ENCODE measurements around the gene MAF. TPM values are rescaled to one million over a fixed set of nuclear protein-coding genes. Genes with fewer than 3 reads are reported as not detected.

The MAF gene
- total and polyA plus RNA-seq, 9 of the 15 experiments (the other 6 are each of a cell fraction or from before 2014, with no cell fraction given) = 0.01 to 0.18 TPM; not detected in 7

- no peak for TF ChIP-seq CAMTA2 (CRISPR knock-in tag; conservative IDR thresholded peaks at IDR 0.05)
- TF ChIP-seq ZC3H8 (IDR thresholded peaks at IDR 0.05) = no peak
- TF ChIP-seq HNRNPL (IDR thresholded peaks at IDR 0.05; ENCODE audit: low read depth, low read length) = no peak
- no peak for TF ChIP-seq SREBF1 (IDR thresholded peaks at IDR 0.05; ENCODE audit: borderline replicate concordance, low read depth, low read length)
- TF ChIP-seq TFE3 (CRISPR knock-in tag; IDR thresholded peaks at IDR 0.05) = peak; percentile 94
- TF ChIP-seq VEZF1 (CRISPR knock-in tag; IDR thresholded peaks at IDR 0.05) = no peak
- TF ChIP-seq SIN3A (IDR thresholded peaks at IDR 0.05; ENCODE audit: borderline replicate concordance in 2 of 2, control insufficient read depth in 1 of 2, low read depth in 2 of 2, low read length in 2 of 2) = no peak
- no peak for TF ChIP-seq NCOR1 (IDR thresholded peaks at IDR 0.05)
- no peak for TF ChIP-seq POLR2A (conservative IDR thresholded peaks at IDR 0.05)
- no peak for TF ChIP-seq TEAD2 (tag; IDR thresholded peaks at IDR 0.05)
- no peak for TF ChIP-seq ZNF384 (IDR thresholded peaks at IDR 0.05; ENCODE audit: low read depth, low read length)
- no peak for TF ChIP-seq SMAD3 (CRISPR knock-in tag; conservative IDR thresholded peaks at IDR 0.05)
- no peak for TF ChIP-seq SAFB2 (IDR thresholded peaks at IDR 0.05; ENCODE audit: borderline replicate concordance, low read depth, low read length, severe bottlenecking)
- no peak for TF ChIP-seq ETS1 (conservative IDR thresholded peaks at IDR 0.05; ENCODE audit: control insufficient read depth, low read depth, low read length)
- TF ChIP-seq RAD51 (IDR thresholded peaks at IDR 0.05; ENCODE audit: borderline replicate concordance, low read depth) = peak; percentile 57; the same call in 1 of the 2 replicates
- Histone ChIP-seq H3K27me3 (ENCODE audit: control insufficient read depth in 2 of 2, insufficient read depth in 2 of 2, low read length in 2 of 2) (peaks cover 17 to 33% of the 10 kb centered on the region in 2 experiments), H3K79me2 (ENCODE audit: control insufficient read depth, insufficient read depth, low read length) (no peaks in the 10 kb centered on the region), H3K9ac (ENCODE audit: insufficient read depth in 1 of 2, low read depth in 2 of 2, low read length in 2 of 2) (no peak overlapping the region), H3K9me3 (replicated peaks; ENCODE audit: control insufficient read depth, insufficient read depth, low read depth, low read length) (no peaks in the 10 kb centered on the region), H3K27ac (ENCODE audit: extremely low read depth, low read depth, low read length) (no peak overlapping the region), H4K20me1 (replicated peaks; ENCODE audit: control insufficient read depth, insufficient read depth, low read length) (no peaks in the 10 kb centered on the region), H3K4me3 (no peak overlapping the region), H3K9me1 (ENCODE audit: control insufficient read depth, insufficient read depth, low read length) (no peaks in the 10 kb centered on the region), H3K4me1 (replicated peaks in 1 of 2; ENCODE audit: control insufficient read depth in 2 of 2, insufficient read depth in 2 of 2, low read length in 2 of 2) (no peaks in the 10 kb centered on the region), H3K4me2 (ENCODE audit: insufficient read depth, low read length) (no peak overlapping the region), H3K36me3 (ENCODE audit: control insufficient read depth, insufficient read depth, low read length) (no peaks in the 10 kb centered on the region), H2AFZ (ENCODE audit: low read depth, low read length) (no peak overlapping the region)
- DNase-seq (ENCODE audit: extremely low read depth in 1 of 4, low spot score in 3 of 4) = no peak
- FAIRE-seq = no peak
- no TSS peak for BruUV-seq (replicated peaks)
- POLR2A ChIA-PET = no interaction called here
- ATAC-seq = no peak
- CTCF ChIA-PET (ENCODE audit: low intra/inter-chr PET ratio) = no interaction called here
- WGBS (ENCODE audit: insufficient coverage, low coverage, missing lambda C conversion rate) = 0% methylated on average over 2 of the region's 2 CpGs
- intact Hi-C loops (cut with micrococcal nuclease) (no loop called here), in situ Hi-C loops (cut with MboI) (no loop called here)
Observed at GRCh38 chr16:79627092-79627491, 26.6 kb upstream of the MAF start.
